Dermis microvascular lymphatic vessel endothelial cell (primary cell): Measurements from ENCODE around the gene IL10. TPM values are rescaled to one million over a fixed set of nuclear protein-coding genes. Genes with fewer than 3 reads are reported as not detected.

Experiments
- DNase-seq, 2 donors: peaks; one replicate each; pipeline versions ENCODE4 v3.0.0 to v3.0.0-alpha.2; 2010; ENCODE audit warnings: low read depth in 2 of 2
- total RNA-seq: library from RNA; depleted of rRNA; stranded (reverse); fragments of >200 nt; gene quantifications from 2 replicates; pipeline ENCODE4 v1.2.1, GENCODE V29; 2014

Gene IL10
- not detected in 2 replicates for total RNA-seq

DNA sequence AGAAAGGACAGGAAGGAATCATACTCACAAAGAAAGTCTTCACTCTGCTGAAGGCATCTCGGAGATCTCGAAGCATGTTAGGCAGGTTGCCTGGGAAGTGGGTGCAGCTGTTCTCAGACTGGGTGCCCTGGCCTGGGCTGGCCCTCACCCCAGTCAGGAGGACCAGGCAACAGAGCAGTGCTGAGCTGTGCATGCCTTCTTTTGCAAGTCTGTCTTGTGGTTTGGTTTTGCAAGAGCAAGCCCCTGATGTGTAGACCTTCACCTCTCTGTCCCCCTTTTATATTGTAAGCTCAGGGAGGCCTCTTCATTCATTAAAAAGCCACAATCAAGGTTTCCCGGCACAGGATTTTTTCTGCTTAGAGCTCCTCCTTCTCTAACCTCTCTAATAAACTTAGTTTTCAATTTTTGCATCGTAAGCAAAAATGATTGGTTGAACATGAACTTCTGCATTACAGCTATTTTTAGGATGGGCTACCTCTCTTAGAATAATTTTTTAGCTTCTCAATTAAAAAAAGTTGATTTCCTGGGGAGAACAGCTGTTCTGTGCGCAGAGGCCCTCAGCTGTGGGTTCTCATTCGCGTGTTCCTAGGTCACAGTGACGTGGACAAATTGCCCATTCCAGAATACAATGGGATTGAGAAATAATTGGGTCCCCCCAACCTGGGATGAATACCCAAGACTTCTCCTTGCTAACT lies at the start of gene IL10:
TSS of gene IL10 (minus strand) at position 252 of the 695 bp plus-strand sequence. CDS start at position 193, 59 bp downstream.
- DNase-seq: no peak

DNA sequence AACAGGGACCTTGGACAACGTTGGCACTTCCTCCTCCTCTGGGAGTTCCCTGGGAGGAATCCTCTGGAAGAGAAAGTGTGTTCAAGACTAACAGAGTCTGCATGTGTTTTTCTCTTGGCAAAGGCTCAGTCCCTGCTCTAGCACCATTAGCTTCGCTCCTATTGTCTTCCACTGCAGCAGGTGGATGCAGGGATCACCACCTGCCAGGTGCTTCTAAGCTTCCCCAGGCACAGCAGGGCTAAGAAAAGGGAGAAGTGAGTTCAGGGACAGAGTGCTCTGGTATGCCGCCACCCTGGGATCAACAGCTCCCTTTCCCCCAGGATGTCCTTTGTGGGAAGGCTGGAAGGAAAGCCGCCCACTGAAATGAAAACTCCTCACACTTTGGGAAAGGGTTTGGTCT lies 49.2 kb upstream of the IL10 start:
- DNase-seq: no peak

DNA sequence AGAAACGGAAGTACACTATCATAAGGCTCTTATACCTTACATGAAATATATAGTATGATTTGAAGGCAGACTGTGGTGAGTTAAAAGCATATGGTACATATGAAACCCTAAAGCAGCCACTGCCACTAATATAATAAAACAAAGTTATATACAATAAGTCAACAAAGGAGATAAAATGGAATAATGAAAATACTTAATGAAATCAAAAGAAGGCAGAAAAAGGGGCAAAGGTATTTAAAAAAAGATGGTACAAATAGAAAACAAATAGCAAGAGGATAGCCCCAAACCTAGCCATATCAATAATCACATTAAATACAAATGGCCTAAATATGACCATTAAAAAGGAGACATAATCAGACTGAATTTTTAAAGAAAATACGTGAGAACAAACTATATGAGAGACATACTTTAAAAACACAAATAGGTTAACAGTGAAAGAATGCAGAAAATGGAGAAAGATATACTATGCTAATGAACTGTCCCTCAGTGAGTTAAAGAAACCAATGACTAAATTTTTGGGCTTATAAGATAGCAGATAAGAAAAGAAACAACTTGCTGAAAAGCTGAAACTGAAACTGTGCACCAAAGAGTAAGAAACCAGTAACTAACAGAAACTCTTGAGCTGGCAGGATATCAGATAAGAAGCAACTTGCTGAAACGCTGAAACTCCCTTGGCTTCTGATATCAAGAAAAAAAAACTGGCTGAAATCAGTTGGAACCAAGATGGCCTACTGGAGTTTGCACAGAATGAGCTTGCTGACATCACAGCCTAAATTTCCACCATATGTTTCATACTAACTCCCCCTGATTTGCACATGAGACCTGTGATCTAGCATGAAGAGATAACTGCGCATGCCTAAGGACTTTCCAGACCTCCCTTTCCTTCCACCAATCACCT lies 44.3 kb upstream of the IL10 start:
- DNase-seq: no peak

DNA sequence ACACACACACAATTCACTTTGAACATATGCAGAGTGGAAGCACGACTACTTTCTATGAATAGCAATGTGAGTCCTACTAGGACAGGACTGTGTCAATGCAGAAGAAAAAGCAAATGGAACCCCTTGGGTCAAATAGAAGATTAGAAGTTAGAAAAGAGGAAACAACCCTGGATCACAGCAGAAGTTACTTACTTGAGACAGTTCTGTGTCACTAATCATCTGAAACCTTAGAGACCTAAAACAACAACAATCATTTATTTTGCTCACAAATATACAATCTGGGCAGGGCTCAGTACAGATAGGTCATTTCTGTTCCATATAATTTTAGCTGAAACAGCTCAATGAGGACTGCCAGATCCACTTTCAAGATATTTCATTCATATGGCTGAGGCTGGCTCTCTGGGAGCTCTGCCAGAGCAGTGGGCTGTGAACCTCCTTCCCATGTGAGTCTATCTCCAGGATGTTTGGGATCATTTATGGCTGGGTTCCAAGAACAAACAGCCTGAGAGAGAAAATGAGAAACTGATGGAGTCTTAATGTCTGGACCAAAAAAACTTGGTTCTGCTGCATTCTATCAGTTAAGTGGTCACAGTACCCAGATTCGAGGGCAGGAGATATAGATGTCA lies 42.5 kb upstream of the IL10 start:
- peak in 1 of 2 donors; percentile 37 for DNase-seq

DNA sequence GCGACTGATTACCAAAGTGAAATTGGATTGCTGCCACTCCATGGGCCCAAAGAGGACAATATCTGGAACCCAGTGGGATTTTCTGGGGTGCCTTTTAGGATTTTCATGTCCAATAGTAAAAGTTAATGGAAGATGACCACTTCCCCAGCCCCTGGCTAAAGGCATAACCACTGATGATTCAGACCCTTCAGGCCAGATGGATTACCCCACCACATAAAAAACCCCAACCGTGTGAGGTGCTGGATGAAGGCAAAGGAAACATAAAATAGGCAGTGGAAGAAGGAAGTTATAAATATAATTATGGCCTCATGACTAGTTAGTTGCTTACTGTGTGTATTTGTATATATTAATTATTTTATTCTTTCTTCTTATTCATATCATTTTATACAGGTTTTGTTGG lies 40.2 kb upstream of the IL10 start:
- DNase-seq: no peak

DNA sequence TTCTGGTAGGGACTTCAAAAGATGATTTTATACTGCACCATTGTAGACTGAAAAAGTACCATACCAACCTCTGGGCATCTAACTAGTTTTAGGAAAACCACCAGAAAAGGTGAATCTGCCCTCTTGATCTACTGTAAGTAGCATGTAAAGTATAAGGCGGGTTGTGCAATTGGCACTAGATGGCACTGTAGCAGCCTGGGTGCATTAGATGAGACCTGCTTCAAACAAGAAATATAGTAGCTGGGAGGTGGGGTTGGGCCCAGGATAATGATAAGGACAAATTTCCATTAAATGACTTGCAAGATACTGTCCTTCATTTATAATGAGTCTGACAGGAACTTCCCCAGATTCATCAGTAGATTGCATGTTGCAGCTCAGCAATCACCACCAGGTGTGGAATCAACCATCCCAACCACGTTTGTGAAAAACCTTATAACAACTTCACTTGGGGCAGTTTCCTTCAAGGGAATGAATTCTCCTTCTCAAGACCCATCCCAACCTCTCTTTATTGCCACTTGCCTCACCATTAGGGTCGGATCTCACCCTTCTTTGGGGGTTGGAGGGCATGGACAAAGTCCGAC lies 37.3 kb upstream of the IL10 start:
- peak; percentile 15 to 37 for DNase-seq

DNA sequence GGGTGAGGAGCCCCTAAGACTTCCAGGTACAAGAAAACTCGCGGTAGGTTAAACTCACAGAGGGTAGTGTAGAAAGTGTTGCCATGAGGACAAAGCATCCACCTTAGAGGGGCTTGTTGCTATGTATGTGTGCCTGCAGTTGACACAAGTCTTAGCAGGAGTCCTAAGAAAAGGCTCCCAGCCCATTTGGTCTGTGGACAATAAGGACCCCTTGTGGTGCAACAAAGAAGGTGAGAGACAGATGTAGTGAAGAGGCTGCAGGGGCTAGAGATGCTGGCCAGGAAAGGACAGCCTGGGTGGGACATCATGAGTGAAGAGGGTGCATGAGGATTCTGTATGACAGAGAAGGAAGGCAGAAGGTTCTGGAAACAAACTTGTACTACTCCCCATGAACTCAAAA lies 36.3 kb upstream of the IL10 start:
- no peak for DNase-seq

DNA sequence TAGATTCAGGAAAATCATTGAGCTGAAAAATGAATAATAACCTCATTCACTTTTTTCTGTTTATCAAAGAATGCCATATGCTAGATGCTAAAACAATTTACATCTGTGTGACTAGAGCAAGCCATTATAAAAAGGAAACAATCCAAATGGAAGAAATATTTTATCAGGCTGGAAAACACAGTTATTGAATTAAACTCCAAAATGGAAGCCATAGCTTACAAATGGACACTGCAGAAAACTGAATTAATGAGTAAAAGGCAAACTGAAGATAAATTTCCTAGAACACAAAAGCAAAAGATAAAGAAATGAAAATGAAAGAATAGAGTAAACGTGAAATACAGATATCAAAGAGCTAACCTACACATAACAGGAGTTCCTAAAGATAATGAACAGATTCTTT lies 33.1 kb upstream of the IL10 start:
- DNase-seq: no peak

DNA sequence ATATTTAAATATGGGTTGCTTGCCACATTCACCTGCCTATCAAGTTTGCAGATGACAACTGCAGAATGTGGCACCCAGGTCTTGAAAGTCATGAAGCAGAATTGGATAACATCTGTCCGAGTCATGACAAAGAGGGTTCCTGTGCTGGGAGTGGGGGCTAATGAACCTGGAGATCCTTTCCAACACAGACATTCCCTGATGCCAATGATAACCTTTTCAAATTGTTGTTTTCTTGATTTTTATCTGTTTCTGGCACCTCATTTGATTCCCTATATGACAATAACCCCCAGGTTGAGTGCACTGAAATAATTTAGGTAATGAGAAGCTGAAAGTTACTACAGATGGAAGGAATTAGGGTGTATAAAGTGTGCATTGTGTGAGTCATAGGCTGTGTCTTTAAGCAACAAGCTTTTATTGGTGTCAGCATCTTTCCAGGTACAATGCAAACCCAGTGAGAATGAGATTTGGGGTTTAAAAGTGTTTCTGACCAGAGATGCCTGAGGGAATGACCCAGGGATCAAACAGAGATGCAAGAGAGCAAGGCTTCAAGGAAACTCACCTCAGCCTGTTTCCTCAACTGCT lies 32.0 kb upstream of the IL10 start:
- DNase-seq: no peak

DNA sequence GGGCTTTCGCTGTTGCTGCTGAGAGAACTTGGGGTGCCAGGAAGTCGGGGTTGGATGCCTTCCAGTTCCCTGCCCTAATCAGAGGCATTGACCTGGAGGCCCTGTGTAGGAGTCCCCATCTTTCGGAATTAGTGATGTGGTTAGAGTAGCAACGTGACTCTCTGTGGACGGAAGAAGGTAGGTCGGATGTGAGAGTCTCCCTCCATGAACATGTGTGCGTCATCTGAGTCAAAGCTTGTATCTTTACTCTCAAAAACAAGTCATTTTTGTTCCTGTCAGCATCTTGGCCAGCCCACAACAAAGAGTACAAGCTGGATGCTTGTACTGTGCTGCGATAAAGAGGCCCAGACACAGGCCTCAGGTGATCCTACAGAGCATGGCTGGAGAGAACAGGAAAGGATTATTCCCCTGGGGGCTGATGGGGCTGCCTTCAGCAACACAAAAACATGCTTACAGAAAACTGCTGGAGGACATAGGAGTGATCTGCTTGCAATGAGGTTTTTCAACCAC lies 31.0 kb upstream of the IL10 start:
- no peak for DNase-seq

DNA sequence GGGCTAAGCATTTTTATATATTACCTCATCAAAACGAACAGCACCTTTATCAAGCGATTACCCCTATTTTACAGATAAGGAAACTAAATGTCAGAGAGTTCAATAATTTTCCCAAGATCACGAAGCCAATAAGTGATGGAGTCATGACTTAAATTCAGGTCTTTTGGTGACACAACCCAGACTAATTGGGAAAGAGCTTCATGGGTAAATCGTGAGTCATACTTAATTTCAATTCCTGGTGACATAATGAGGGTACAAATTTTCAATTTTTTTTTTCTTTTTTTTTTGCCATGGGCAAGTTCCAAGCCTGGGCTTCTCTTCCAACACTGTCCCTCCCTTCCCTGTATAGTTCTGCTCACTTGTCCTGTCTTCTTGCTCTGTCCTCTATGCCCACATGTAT lies 30.1 kb upstream of the IL10 start:
- no peak for DNase-seq

DNA sequence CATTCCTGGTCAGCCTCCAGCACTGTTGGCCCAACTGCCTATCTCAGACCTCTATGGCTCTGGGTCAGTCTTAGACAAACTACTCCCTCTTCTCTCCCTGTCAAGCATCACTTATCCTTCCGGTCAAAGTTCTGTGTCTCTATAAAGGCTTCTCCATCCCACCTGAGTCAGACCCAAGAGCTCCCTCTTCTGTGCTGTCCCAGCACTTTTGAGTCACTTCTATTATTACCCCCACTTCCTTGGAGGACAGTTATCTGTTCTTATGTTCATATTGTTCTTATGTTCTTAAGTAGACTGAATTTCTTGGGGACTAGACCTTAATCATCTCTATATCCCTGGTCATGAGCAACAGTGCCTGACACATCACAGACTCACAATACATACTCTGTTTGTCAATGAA lies 29.2 kb upstream of the IL10 start:
- DNase-seq: no peak

DNA sequence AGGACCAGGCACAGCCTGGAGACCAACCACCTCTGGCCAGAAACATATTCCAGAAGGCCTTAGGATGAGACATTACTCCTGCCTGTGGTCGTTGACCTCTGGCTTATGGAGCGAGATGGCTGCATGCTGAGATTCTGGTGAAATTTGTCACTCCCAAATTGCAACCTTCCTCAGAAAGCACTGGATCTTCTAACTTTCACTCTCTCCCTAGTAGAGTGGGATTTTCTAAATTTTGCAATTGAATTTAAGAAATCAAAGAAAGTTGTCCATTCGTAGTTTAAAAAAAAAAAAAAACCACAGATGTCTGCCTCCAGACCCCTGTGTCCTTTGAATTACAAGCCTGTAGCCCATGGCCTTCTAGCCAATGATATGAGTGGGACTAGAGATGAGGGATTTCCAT lies 28.6 kb upstream of the IL10 start:
- no peak for DNase-seq

DNA sequence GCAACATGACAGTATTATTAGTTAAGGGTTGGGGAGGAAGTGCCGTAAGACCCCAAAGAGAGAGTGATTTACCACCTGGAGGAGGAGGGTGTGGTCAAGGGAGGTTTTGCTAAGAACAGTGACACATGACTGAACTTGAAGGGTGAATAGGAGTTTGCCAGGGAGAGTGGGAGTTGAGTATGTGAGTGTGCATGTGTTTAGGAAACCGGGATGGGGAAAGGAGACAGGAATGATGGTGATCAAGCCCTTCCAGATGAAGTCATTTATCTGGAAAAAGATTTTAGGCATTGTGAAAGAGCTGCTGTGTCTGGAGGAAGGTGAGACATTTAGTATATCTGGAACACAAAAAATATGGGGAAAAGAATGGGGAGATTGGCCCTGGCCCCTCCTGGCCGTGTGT lies 28.1 kb upstream of the IL10 start:
- DNase-seq: no peak

DNA sequence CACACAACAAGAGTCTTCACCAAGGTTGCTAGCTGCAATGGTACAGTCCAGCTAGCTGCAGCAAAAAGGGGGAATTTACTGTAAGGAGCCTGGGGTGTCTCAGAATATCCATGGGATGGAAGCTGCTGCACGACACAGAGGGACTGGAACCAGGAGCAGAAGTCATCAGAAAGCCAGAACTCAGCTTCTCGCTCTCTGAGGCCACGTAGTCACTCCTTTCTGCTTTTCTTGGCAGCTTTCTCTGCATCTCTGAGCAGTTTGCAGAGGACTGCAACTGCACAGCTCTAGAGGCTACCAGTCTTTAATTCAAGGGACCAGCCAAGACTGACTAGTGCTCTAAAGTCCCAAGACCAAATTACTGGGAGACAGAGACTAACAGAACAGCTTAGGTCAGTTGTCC lies 27.0 kb upstream of the IL10 start:
- DNase-seq: no peak

DNA sequence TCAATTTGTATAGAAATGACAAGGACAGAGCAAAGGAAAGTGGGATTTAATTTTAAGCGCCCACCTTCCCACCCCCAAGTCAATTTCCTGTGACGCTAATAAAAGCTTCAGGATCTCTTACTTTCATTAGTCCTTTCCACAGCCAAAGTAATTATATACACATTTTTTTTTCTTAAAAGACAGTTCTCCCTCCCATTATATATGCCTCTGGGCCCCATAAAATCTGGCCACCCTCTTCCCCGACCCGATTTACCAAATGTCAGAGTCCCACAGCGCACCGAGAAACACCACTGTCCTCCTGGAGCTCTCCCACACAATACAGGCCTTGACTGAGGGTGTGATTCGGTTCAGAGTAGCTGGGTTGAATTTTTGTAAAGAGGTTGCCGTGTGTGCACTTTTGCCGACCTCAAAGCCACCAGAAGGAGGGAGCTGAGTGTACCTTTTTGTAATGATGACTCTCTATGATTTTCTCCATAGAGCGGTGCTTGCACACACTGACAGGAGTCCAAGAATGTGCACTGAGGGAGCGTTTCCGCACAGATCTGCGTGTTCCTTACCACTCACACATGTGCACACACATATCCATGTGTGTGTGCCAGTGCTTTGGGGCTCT lies 26.2 kb upstream of the IL10 start:
- DNase-seq: no peak

DNA sequence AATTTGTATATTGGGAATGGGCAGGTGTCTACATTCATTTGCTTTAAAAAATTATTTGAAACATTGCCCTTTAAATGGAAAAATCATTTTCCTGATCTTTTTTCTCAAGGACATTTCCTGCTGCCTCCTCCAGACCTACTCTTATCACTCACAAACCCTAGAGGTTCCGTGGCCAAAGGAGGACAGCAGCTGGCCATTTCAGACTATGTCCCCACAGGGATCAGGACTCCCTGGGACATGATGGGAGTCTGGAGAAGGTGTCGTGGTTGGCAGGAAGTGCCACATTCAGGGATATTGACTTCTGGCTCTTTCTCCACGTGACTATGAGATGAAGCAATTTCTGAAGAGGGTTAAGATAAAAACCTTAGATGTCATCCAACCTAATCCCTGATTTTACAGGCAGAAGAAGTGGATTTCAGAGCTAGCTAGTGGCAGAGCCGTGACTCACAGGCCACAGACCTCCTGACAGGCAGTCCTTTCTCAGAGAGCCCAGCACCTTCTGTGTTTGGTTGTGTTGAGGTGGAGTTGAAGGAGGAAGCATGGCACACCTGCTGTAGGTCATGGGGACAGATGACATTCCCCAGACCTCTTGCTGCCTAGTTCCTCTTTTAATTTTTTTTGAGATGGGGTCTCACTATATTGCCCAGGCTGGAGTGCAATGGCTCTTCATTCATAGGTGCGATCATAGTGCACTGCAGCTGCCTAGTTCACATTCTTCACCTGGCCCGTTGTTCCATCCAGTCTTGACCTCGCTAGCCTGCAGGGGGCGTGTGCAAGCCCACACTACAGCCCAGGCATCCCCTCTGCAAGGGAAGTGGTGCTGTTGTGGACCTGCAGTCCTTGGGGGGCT lies 25.5 kb upstream of the IL10 start:
- DNase-seq: peak in 1 of 2 donors; percentile 11

DNA sequence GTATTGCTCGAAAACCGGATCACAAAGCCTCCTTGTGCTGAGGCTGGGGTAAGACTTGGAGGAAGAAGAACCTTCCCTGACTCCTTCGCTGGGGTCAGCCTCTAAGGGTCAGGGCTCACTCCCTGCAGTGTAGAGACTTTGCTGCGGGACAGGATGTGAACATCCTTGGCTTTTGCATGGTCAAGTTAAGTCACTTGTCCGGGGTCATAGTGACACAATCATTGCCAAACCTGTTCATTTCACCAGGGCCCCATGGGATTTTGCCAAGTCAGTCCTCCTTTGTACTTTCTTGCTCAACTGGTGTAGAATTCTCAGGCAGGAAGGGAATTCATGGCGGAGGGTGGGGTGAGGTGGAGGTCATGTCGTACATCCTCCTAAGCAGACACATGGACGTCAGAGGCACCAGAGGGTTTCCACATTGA lies 24.7 kb upstream of the IL10 start:
- no peak for DNase-seq

DNA sequence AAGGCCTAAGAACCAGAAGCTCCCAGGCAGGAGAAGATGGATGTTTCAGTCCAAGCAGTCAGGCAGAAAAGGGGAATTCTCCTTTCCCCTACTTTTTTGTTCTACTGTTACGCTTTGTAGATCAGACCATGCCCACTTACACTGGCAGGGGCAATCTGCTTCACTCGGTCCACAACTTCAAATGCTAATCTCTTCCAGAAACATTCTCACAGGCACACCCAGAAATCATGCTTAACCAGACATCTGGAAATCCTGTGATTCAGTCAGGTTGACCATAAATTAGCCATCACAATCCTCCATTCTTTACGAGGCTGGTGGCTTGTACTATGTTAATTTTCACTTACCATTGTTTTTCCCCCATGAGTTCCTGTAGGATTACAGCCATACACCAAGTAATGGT lies 23.8 kb upstream of the IL10 start:
- no peak for DNase-seq

DNA sequence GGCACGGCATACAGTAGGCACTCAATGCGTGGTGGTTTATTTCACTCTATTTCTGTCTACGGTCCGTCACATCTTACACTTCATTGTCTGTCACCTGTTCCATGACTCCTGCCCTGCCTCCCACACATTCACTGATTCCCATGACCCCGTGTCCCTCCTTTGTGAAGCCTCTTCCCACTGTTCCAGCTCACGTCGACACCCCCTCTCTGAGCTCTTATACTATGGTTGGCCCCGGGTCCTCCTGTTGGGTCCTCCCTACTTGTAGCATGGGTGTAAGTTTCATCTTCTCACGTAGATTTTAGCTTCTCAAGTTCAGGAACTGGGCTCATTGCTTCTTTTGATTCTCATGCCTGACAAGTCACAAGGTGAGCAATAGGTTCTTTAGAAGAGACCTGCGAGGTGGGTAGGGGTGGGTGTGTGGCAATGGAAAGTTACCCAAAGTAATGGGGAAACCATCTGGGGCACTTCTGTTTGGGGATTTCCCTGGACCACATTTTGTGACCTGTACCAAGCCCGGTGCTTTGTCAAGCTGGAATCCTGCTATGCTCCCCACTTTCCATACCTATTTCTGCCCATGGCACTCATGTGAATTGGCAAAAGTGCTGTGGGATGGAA lies 22.1 kb upstream of the IL10 start:
- DNase-seq: no peak
